GM12878 (cell line): ENCODE measurements around the gene TRPC1.

Experiments
- EP300 ChIP-seq, 2 experiments: fragments of 150-350 bp in 1 of 2; IDR thresholded peaks; 2 replicates each; pipeline ENCODE4 v1.6.1; 2011 to 2012; ENCODE audit warnings: low read depth in 2 of 2, low read length in 2 of 2, borderline replicate concordance in 1 of 2, improper control_type of control experiment in 1 of 2, inconsistent platforms in 1 of 2; ENCODE audit not compliant: control insufficient read depth in 1 of 2
- EZH2 ChIP-seq: IDR thresholded peaks from 2 replicates; pipeline ENCODE4 v1.6.1; 2012; ENCODE audit warnings: low read depth, mild to moderate bottlenecking, control low read depth, inconsistent platforms, low read length, borderline replicate concordance; ENCODE audit not compliant: control insufficient read depth
- GABPA ChIP-seq: IDR thresholded peaks from 2 replicates; pipeline ENCODE4 v1.6.1; 2014; ENCODE audit warnings: antibody characterized with exemption, low read depth, mild to moderate bottlenecking, inconsistent platforms
- GATAD2B ChIP-seq: fragments of 450-650 bp; conservative IDR thresholded peaks from 2 replicates; pipeline ENCODE4 v1.6.1; 2017; ENCODE audit warnings: low read depth, mild to moderate bottlenecking, moderate library complexity
- NFIC ChIP-seq: IDR thresholded peaks from 2 replicates; pipeline ENCODE4 v1.6.1; 2012; ENCODE audit warnings: low read depth, mild to moderate bottlenecking, inconsistent platforms, low read length, moderate library complexity
- NFYB ChIP-seq: IDR thresholded peaks from 2 replicates; pipeline ENCODE4 v1.6.1; 2011; ENCODE audit warnings: low read depth, mild to moderate bottlenecking, low read length, improper control_type of control experiment, moderate library complexity; ENCODE audit not compliant: insufficient read depth
- NRF1 ChIP-seq: conservative IDR thresholded peaks from 2 replicates; pipeline ENCODE4 v1.6.1; 2011; ENCODE audit warnings: mild to moderate bottlenecking, low read depth, low read length, improper control_type of control experiment
- POLR2A ChIP-seq: IDR thresholded peaks from 2 replicates; pipeline ENCODE4 v1.6.1; 2011; ENCODE audit warnings: low read depth, mild to moderate bottlenecking, low read length
- POLR2AphosphoS5 ChIP-seq: IDR thresholded peaks from 2 replicates; pipeline ENCODE4 v1.6.1; 2011; ENCODE audit warnings: mild to moderate bottlenecking, low read length, inconsistent platforms
- TBL1XR1 ChIP-seq: IDR thresholded peaks from 2 replicates; pipeline ENCODE4 v1.6.1; 2012; ENCODE audit warnings: low read depth, low read length, improper control_type of control experiment
- YY1 ChIP-seq: IDR thresholded peaks from 2 replicates; pipeline ENCODE4 v1.6.1; 2011; ENCODE audit warnings: low read depth, mild to moderate bottlenecking, low read length
- TF ChIP-seq, protein P1 (sequence below), 3 experiments: IDR thresholded peaks in 2 of 3; conservative IDR thresholded peaks in 1 of 3; 2 replicates each; pipeline ENCODE4 v1.5.1; 2011; ENCODE audit warnings: low read depth in 3 of 3, low read length in 3 of 3, mild to moderate bottlenecking in 3 of 3, control low read depth in 2 of 3, moderate library complexity in 2 of 3, inconsistent platforms in 1 of 3, mixed read lengths in 1 of 3; ENCODE audit not compliant: control insufficient read depth in 2 of 3, insufficient read depth in 1 of 3; ENCODE audit errors: extremely low read depth in 1 of 3
- TF ChIP-seq, protein P2 (sequence below): IDR thresholded peaks from 2 replicates; pipeline ENCODE4 v1.6.1; 2012; ENCODE audit warnings: low read length, inconsistent platforms
- TF ChIP-seq, protein P3 (sequence below): IDR thresholded peaks from 2 replicates; pipeline ENCODE4 v1.6.1; 2012; ENCODE audit warnings: low read depth, low read length, improper control_type of control experiment

DNA sequence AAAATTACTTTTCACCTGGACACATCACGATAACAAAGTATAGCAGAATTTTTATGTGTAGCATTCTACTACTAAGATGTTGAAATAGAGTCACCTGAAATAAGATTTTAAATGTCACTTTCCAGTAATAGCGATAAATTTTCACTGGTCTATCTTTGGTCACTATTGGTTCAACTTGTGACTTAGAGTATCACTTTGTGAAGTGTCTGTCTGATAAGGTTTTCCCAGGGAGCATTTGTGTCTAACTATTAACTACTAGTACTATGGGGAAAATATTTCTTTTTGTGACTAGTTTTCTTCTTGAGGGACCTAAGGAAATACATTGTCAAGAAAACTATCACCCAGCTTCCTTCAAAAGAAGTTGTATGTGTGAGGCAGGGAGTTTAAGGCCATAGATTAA lies 11.0 kb downstream of the TRPC1 start:
- TF ChIP-seq EZH2 (no peak), NFYB (no peak), GATAD2B (no peak), NRF1 (no peak), POLR2A (no peak), YY1 (no peak), GABPA (no peak), NFIC (no peak), TBL1XR1 (no peak), EP300 (IDR thresholded peaks at IDR 0.05; ENCODE audit: borderline replicate concordance in 1 of 2, control insufficient read depth in 1 of 2, low read depth in 2 of 2, low read length in 2 of 2) (no peak), POLR2AphosphoS5 (no peak)
- TF ChIP-seq, protein P1, sequence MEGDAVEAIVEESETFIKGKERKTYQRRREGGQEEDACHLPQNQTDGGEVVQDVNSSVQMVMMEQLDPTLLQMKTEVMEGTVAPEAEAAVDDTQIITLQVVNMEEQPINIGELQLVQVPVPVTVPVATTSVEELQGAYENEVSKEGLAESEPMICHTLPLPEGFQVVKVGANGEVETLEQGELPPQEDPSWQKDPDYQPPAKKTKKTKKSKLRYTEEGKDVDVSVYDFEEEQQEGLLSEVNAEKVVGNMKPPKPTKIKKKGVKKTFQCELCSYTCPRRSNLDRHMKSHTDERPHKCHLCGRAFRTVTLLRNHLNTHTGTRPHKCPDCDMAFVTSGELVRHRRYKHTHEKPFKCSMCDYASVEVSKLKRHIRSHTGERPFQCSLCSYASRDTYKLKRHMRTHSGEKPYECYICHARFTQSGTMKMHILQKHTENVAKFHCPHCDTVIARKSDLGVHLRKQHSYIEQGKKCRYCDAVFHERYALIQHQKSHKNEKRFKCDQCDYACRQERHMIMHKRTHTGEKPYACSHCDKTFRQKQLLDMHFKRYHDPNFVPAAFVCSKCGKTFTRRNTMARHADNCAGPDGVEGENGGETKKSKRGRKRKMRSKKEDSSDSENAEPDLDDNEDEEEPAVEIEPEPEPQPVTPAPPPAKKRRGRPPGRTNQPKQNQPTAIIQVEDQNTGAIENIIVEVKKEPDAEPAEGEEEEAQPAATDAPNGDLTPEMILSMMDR (IDR thresholded peaks at IDR 0.05 in 2 of 3, conservative IDR thresholded peaks at IDR 0.05 in 1 of 3; ENCODE audit: control insufficient read depth in 2 of 3, extremely low read depth in 1 of 3, insufficient read depth in 1 of 3, low read depth in 3 of 3, low read length in 3 of 3) = no peak
- TF ChIP-seq, protein P2, sequence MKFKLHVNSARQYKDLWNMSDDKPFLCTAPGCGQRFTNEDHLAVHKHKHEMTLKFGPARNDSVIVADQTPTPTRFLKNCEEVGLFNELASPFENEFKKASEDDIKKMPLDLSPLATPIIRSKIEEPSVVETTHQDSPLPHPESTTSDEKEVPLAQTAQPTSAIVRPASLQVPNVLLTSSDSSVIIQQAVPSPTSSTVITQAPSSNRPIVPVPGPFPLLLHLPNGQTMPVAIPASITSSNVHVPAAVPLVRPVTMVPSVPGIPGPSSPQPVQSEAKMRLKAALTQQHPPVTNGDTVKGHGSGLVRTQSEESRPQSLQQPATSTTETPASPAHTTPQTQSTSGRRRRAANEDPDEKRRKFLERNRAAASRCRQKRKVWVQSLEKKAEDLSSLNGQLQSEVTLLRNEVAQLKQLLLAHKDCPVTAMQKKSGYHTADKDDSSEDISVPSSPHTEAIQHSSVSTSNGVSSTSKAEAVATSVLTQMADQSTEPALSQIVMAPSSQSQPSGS = no peak
- TF ChIP-seq, protein P3, sequence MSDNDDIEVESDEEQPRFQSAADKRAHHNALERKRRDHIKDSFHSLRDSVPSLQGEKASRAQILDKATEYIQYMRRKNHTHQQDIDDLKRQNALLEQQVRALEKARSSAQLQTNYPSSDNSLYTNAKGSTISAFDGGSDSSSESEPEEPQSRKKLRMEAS = no peak
